IMR-90 (cell line): ENCODE data around the gene TASP1. TPM values are rescaled to one million over a fixed set of nuclear protein-coding genes. Genes with fewer than 3 reads are reported as not detected.

Experiments
- ATAC-seq: fragments of 200-7000 bp; cut with Tn5 transposase; 2 replicates; pipeline ENCODE4 v1.9.1; 2020; ENCODE audit warnings: low read depth, mild to moderate bottlenecking, moderate library complexity
- BruUV-seq: library from RNA; stranded (reverse); fragments of 400-500 nt; replicated peaks from 2 replicates; lab custom pipeline; 2021; lab: Mats Ljungman, UMichigan
- CTCF ChIA-PET: fragments of 300-600 bp; formaldehyde crosslinking; extraction: SDS; loops from one replicate; lab custom pipeline; 2021; ENCODE audit warnings: antibody characterized with exemption; lab: Yijun Ruan, JAX
- POLR2A ChIA-PET: fragments of 300-600 bp; sonication (Branson Sonifier 250); formaldehyde crosslinking; loops from one replicate; lab custom pipeline; 2022; ENCODE audit warnings: antibody characterized with exemption; ENCODE audit not compliant: unreplicated experiment; lab: Charles Lee
- DNase-seq: peaks from one replicate; pipeline ENCODE4 v3.0.0; 2013
- H2AFZ ChIP-seq: replicated peaks from 2 replicates; pipeline ENCODE3; 2013; ENCODE audit warnings: low read length, mild to moderate bottlenecking; ENCODE audit not compliant: poor library complexity
- H2AK5ac ChIP-seq: 2 replicates; pipeline ENCODE4 v1.6.1; 2013; ENCODE audit warnings: low read depth, low read length, inconsistent platforms
- H2AK9ac ChIP-seq: replicated peaks from 2 replicates; pipeline ENCODE3; 2013; ENCODE audit warnings: mild to moderate bottlenecking, low read depth, low read length, moderate library complexity; ENCODE audit not compliant: poor library complexity
- H2BK120ac ChIP-seq: 2 replicates; pipeline ENCODE4 v1.6.1; 2013; ENCODE audit warnings: low read depth, low read length, inconsistent platforms
- H2BK15ac ChIP-seq: 3 replicates; pipeline ENCODE4 v1.6.1; 2013; ENCODE audit warnings: low read depth, low read length, inconsistent platforms
- H2BK20ac ChIP-seq: 2 replicates; pipeline ENCODE4 v1.6.1; 2013; ENCODE audit warnings: low read depth, mild to moderate bottlenecking, inconsistent platforms, low read length, moderate library complexity
- H2BK5ac ChIP-seq: 2 replicates; pipeline ENCODE4 v1.6.1; 2013; ENCODE audit warnings: mild to moderate bottlenecking, low read depth, low read length, inconsistent platforms; ENCODE audit not compliant: poor library complexity, severe bottlenecking
- H3K14ac ChIP-seq: replicated peaks from 2 replicates; pipeline ENCODE4 v1.6.1; 2013; ENCODE audit warnings: low read depth, low read length, inconsistent platforms
- H3K18ac ChIP-seq: 2 replicates; pipeline ENCODE4 v1.6.1; 2013; ENCODE audit warnings: low read depth, low read length, control low read depth
- H3K23ac ChIP-seq: 2 replicates; pipeline ENCODE4 v1.6.1; 2013; ENCODE audit warnings: low read depth, low read length, inconsistent platforms
- H3K27ac ChIP-seq: 2 replicates; pipeline ENCODE4 v1.5.1; 2013; ENCODE audit warnings: mild to moderate bottlenecking, control low read depth, low read length; ENCODE audit not compliant: insufficient read depth
- H3K27me3 ChIP-seq: 2 replicates; pipeline ENCODE4 v1.6.1; 2013; ENCODE audit warnings: low read length; ENCODE audit not compliant: control insufficient read depth, insufficient read depth
- H3K36me3 ChIP-seq: 2 replicates; pipeline ENCODE4 v1.6.1; 2013; ENCODE audit warnings: low read length, mixed read lengths; ENCODE audit not compliant: control insufficient read depth, insufficient read depth
- H3K4ac ChIP-seq: 2 replicates; pipeline ENCODE4 v1.6.1; 2013; ENCODE audit warnings: low read depth, low read length, inconsistent platforms
- H3K4me1 ChIP-seq: 2 replicates; pipeline ENCODE4 v1.6.1; 2013; ENCODE audit warnings: low read length, mixed read lengths; ENCODE audit not compliant: control insufficient read depth, insufficient read depth
- H3K4me2 ChIP-seq: 2 replicates; pipeline ENCODE4 v1.6.1; 2013; ENCODE audit warnings: low read depth, mild to moderate bottlenecking, control low read depth, low read length, moderate library complexity
- H3K4me3 ChIP-seq: 2 replicates; pipeline ENCODE4 v1.5.1; 2013; ENCODE audit warnings: low read depth, mild to moderate bottlenecking, control low read depth, low read length, moderate library complexity; ENCODE audit not compliant: insufficient read depth
- H3K56ac ChIP-seq: 2 replicates; pipeline ENCODE4 v1.6.1; 2013; ENCODE audit warnings: low read length, inconsistent platforms; ENCODE audit not compliant: insufficient read depth; ENCODE audit errors: extremely low read depth
- H3K79me1 ChIP-seq, 2 experiments: 2 replicates each; pipeline ENCODE4 v1.6.1; 2013; ENCODE audit warnings: low read length in 2 of 2, inconsistent platforms in 1 of 2, low read depth in 1 of 2
- H3K9ac ChIP-seq: 2 replicates; pipeline ENCODE4 v1.6.1; 2013; ENCODE audit warnings: low read depth, low read length, control low read depth
- H3K9me1 ChIP-seq: 2 replicates; pipeline ENCODE4 v1.6.1; 2013; ENCODE audit warnings: low read length, inconsistent platforms; ENCODE audit not compliant: insufficient read depth
- H3K9me3 ChIP-seq: 2 replicates; pipeline ENCODE4 v1.6.1; 2013; ENCODE audit warnings: low read length; ENCODE audit not compliant: control insufficient read depth, insufficient read depth
- H4K20me1 ChIP-seq: 2 replicates; pipeline ENCODE4 v1.6.1; 2013; ENCODE audit warnings: low read length, inconsistent platforms; ENCODE audit not compliant: insufficient read depth
- H4K5ac ChIP-seq: 2 replicates; pipeline ENCODE4 v1.6.1; 2013; ENCODE audit warnings: mild to moderate bottlenecking, low read depth, low read length, control low read depth
- H4K8ac ChIP-seq, 2 experiments: 2 replicates each; pipeline ENCODE4 v1.6.1; 2013; ENCODE audit warnings: low read depth in 2 of 2, low read length in 2 of 2, control low read depth in 1 of 2, inconsistent platforms in 1 of 2
- H4K91ac ChIP-seq: 2 replicates; pipeline ENCODE4 v1.6.1; 2013; ENCODE audit warnings: low read depth, low read length, inconsistent platforms; ENCODE audit not compliant: insufficient read depth
- CEBPB ChIP-seq: IDR thresholded peaks from 2 replicates; pipeline ENCODE4 v1.6.1; 2012; ENCODE audit warnings: low read depth, low read length, improper control_type of control experiment
- CHD1 ChIP-seq: IDR thresholded peaks from 2 replicates; pipeline ENCODE4 v1.6.1; 2012; ENCODE audit warnings: low read depth, low read length, improper control_type of control experiment
- MAFK ChIP-seq: IDR thresholded peaks from 2 replicates; pipeline ENCODE4 v1.6.1; 2012; ENCODE audit warnings: low read depth, low read length, improper control_type of control experiment
- MAZ ChIP-seq: IDR thresholded peaks from 2 replicates; pipeline ENCODE4 v1.6.1; 2012; ENCODE audit warnings: low read depth, mild to moderate bottlenecking, low read length, improper control_type of control experiment, moderate library complexity, borderline replicate concordance
- dilution Hi-C: fragments of 300-500 bp; cut with HindIII; formaldehyde crosslinking; loops from one replicate; pipeline ENCODE4 v1.14.3; 2018; ENCODE audit warnings: low sequenced_read_pairs; ENCODE audit not compliant: unreplicated experiment
- in situ Hi-C: fragments of 300-500 bp; cut with MboI; formaldehyde crosslinking; loops from 3 replicates; pipeline ENCODE4 v1.14.3; 2019; ENCODE audit warnings: low sequenced_read_pairs, inconsistent platforms, mixed read lengths
- intact Hi-C: fragments of 100-400 bp; cut with micrococcal nuclease; formaldehyde crosslinking; loops from 2 replicates; pipeline ENCODE4 v1.10.0; 2022
- polyA plus RNA-seq, 3 experiments: library from polyadenylated mRNA; depleted of rRNA; stranded (reverse); fragments of >200 nt; gene quantifications; 2 replicates each; pipeline ENCODE4 v1.2.3, GENCODE V29; 2012; ENCODE audit warnings: low replicate concordance in 1 of 3
- total RNA-seq: library from RNA; depleted of rRNA; stranded (reverse); fragments of >200 nt; gene quantifications from 2 replicates; pipeline ENCODE4 v1.2.3, GENCODE V29; 2012
- TF ChIP-seq, protein P1 (sequence below): conservative IDR thresholded peaks from 2 replicates; pipeline ENCODE4 v1.5.1; 2012; ENCODE audit warnings: mild to moderate bottlenecking, low read depth, low read length, improper control_type of control experiment
- TF ChIP-seq, protein P2 (sequence below): fragments of 150-350 bp; IDR thresholded peaks from 2 replicates; pipeline ENCODE4 v1.6.1; 2016; ENCODE audit warnings: low read depth, mild to moderate bottlenecking, low read length, moderate library complexity, borderline replicate concordance

The TASP1 gene
- total and polyA plus RNA-seq, 2 of the 4 experiments (the other 2 are of a cell fraction): 3.9 to 7.9 TPM

DNA sequence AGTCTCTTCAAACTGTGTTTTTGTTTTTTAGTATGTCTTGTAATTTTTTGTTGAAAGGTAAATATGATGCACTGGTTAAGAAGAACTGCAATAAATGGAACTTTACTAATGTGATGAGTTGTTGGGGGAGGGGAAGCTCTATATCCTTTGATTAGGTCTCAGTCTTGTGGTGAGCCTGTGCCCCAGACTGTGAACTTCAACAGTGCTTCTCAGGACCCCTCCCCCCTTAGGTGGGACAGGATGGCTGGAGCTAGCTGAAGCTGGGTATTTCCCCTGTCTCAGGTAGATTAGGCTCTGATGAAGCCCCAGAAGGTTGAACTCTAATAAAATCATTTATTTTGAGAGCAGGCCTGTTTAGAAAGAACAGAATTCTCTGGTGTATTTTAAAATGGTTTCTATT is 31.4 kb upstream of the TASP1 start:
- CTCF ChIA-PET: no interaction called here
- Histone ChIP-seq H4K5ac (no peak overlapping the region), H2BK5ac (no peak overlapping the region), H2BK20ac (no peak overlapping the region), H3K14ac (no peak overlapping the region), H2AK5ac (no peak overlapping the region), H3K4me1 (no peaks in the 10 kb centered on the region), H3K56ac (no peak overlapping the region), H4K8ac (no peak overlapping the region), H3K4me2 (no peak overlapping the region), H4K20me1 (no peaks in the 10 kb centered on the region), H2AK9ac (no peak overlapping the region), H3K36me3 (no peaks in the 10 kb centered on the region), H3K9me1 (no peaks in the 10 kb centered on the region), H2BK15ac (no peak overlapping the region), H3K79me1 (no peaks in the 10 kb centered on the region), H3K18ac (no peak overlapping the region), H3K9ac (no peak overlapping the region), H3K9me3 (no peaks in the 10 kb centered on the region), H3K4me3 (no peak overlapping the region), H3K23ac (no peak overlapping the region), H4K91ac (no peak overlapping the region), H3K27me3 (no peaks in the 10 kb centered on the region; the same call in none of the 2 replicates), H2BK120ac (no peak overlapping the region), H2AFZ (no peak overlapping the region), H3K4ac (no peak overlapping the region), H3K27ac (no peak overlapping the region)
- DNase-seq: no peak
- ATAC-seq: no peak
- POLR2A ChIA-PET: no interaction called here
- no TSS peak for BruUV-seq
- in situ Hi-C loops: no loop called here
- intact Hi-C loops: no loop called here
- dilution Hi-C loops: no loop called here
- TF ChIP-seq CEBPB: no peak
- TF ChIP-seq, protein P1, sequence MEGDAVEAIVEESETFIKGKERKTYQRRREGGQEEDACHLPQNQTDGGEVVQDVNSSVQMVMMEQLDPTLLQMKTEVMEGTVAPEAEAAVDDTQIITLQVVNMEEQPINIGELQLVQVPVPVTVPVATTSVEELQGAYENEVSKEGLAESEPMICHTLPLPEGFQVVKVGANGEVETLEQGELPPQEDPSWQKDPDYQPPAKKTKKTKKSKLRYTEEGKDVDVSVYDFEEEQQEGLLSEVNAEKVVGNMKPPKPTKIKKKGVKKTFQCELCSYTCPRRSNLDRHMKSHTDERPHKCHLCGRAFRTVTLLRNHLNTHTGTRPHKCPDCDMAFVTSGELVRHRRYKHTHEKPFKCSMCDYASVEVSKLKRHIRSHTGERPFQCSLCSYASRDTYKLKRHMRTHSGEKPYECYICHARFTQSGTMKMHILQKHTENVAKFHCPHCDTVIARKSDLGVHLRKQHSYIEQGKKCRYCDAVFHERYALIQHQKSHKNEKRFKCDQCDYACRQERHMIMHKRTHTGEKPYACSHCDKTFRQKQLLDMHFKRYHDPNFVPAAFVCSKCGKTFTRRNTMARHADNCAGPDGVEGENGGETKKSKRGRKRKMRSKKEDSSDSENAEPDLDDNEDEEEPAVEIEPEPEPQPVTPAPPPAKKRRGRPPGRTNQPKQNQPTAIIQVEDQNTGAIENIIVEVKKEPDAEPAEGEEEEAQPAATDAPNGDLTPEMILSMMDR: no peak
- TF ChIP-seq MAZ: no peak
- TF ChIP-seq MAFK: no peak
- TF ChIP-seq, protein P2, sequence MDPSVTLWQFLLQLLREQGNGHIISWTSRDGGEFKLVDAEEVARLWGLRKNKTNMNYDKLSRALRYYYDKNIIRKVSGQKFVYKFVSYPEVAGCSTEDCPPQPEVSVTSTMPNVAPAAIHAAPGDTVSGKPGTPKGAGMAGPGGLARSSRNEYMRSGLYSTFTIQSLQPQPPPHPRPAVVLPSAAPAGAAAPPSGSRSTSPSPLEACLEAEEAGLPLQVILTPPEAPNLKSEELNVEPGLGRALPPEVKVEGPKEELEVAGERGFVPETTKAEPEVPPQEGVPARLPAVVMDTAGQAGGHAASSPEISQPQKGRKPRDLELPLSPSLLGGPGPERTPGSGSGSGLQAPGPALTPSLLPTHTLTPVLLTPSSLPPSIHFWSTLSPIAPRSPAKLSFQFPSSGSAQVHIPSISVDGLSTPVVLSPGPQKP: no peak
- no peak for TF ChIP-seq CHD1
